ENCODE data around the gene GFM1.

- no peak for TF ChIP-seq CTCF (IDR thresholded peaks at IDR 0.05)
- TF ChIP-seq POLR2A (IDR thresholded peaks at IDR 0.05): no peak
Measured at GRCh38 chr3:158723991-158724390, 79.7 kb downstream of the GFM1 start.
